Keratinocyte (primary cell): ENCODE results near the gene P4HA3. TPM values are rescaled to one million over a fixed set of nuclear protein-coding genes. Genes with fewer than 3 reads are reported as not detected.

Experiments used
- DNase-seq: peaks from one replicate; pipeline ENCODE4 v3.0.0-alpha.2; 2011; ENCODE audit warnings: low read depth, missing footprints, low spot score
- FAIRE-seq: peaks from 2 replicates; lab custom pipeline; 2011; peaks lifted over from hg19 to GRCh38; lab: Jason Lieb, UNC
- H2AFZ ChIP-seq: 2 replicates; pipeline ENCODE4 v1.6.0; 2012; ENCODE audit warnings: low read length, control low read depth, inconsistent platforms; ENCODE audit not compliant: control insufficient read depth
- H3K27ac ChIP-seq: 2 replicates; pipeline ENCODE4 v1.5.1; 2011; ENCODE audit warnings: low read length; ENCODE audit not compliant: control insufficient read depth, insufficient read depth
- H3K27me3 ChIP-seq: 3 replicates; pipeline ENCODE4 v1.6.0; 2011; ENCODE audit warnings: low read length; ENCODE audit not compliant: control insufficient read depth, insufficient read depth; ENCODE audit errors: extremely low read depth
- H3K36me3 ChIP-seq, 2 experiments: 2 replicates in 1 of 2; 3 replicates in 1 of 2; pipeline ENCODE4 v1.5.1; 2011; ENCODE audit warnings: low read length in 2 of 2, mild to moderate bottlenecking in 1 of 2; ENCODE audit not compliant: control insufficient read depth in 2 of 2, insufficient read depth in 2 of 2; ENCODE audit errors: extremely low read depth in 1 of 2
- H3K4me1 ChIP-seq: 3 replicates; pipeline ENCODE4 v1.5.1; 2011; ENCODE audit warnings: low read length; ENCODE audit not compliant: control insufficient read depth, insufficient read depth; ENCODE audit errors: extremely low read depth
- H3K4me2 ChIP-seq: 3 replicates; pipeline ENCODE4 v1.6.0; 2011; ENCODE audit warnings: low read depth, low read length; ENCODE audit not compliant: control insufficient read depth, insufficient read depth; ENCODE audit errors: extremely low read depth
- H3K4me3 ChIP-seq, 3 experiments: fragments of 200-600 bp in 1 of 3; sonication (generic) in 1 of 3; 2 replicates in 2 of 3; 3 replicates in 1 of 3; pipeline ENCODE4 v1.5.1; 2011 to 2016; ENCODE audit warnings: low read length in 3 of 3, mild to moderate bottlenecking in 3 of 3, control low read depth in 2 of 3, inconsistent platforms in 1 of 3, low read depth in 1 of 3, mixed read lengths in 1 of 3, mixed run types in 1 of 3, moderate library complexity in 1 of 3; ENCODE audit not compliant: control insufficient read depth in 2 of 3, insufficient read depth in 2 of 3; ENCODE audit errors: extremely low read depth in 1 of 3
- H3K79me2 ChIP-seq: 2 replicates; pipeline ENCODE4 v1.6.0; 2012; ENCODE audit warnings: low read length; ENCODE audit not compliant: control insufficient read depth, insufficient read depth
- H3K9ac ChIP-seq: 3 replicates; pipeline ENCODE4 v1.6.0; 2011; ENCODE audit warnings: low read length; ENCODE audit not compliant: control insufficient read depth, insufficient read depth; ENCODE audit errors: extremely low read depth
- H3K9me1 ChIP-seq: 3 replicates; pipeline ENCODE4 v1.6.0; 2011; ENCODE audit warnings: low read length; ENCODE audit not compliant: control insufficient read depth, insufficient read depth; ENCODE audit errors: extremely low read depth
- H3K9me3 ChIP-seq: 2 replicates; pipeline ENCODE4 v1.5.1; 2012; ENCODE audit warnings: low read depth, low read length; ENCODE audit not compliant: control insufficient read depth
- H4K20me1 ChIP-seq: 3 replicates; pipeline ENCODE4 v1.6.0; 2011; ENCODE audit warnings: low read length; ENCODE audit not compliant: control insufficient read depth, insufficient read depth; ENCODE audit errors: extremely low read depth
- EZH2 ChIP-seq: IDR thresholded peaks from one replicate; pipeline ENCODE4 v1.6.1; 2012; ENCODE audit warnings: inconsistent platforms, mild to moderate bottlenecking, low read length, moderate library complexity
- dilution Hi-C: fragments of 300-500 bp; cut with MboI; formaldehyde crosslinking; loops from one replicate; pipeline ENCODE4 v1.7.0; 2020; ENCODE audit warnings: low sequenced_read_pairs; ENCODE audit not compliant: extremely low pct_ligation_motif_present
- polyA plus RNA-seq, 5 experiments: library from polyadenylated mRNA; depleted of rRNA in 3 of 5; stranded (reverse) in 3 of 5; stranded (forward) in 1 of 5; unstranded in 1 of 5; fragments of >200 nt; gene quantifications; 1 replicate in 1 of 5; 2 replicates in 3 of 5; 3 replicates in 1 of 5; pipeline versions ENCODE4 v1.2.1 to v1.2.3, GENCODE V29; 2011 to 2012; ENCODE audit warnings: missing spikeins in 2 of 5, low read depth in 1 of 5, low replicate concordance in 1 of 5
- TF ChIP-seq, protein P1 (sequence below), 3 experiments: IDR thresholded peaks in 1 of 3; conservative IDR thresholded peaks in 1 of 3; optimal IDR thresholded peaks in 1 of 3; 2 replicates in 2 of 3; 3 replicates in 1 of 3; pipeline versions ENCODE3 to v1.5.1; 2011; ENCODE audit warnings: low read length in 3 of 3, mild to moderate bottlenecking in 3 of 3, moderate library complexity in 2 of 3, control low read depth in 1 of 3, inconsistent platforms in 1 of 3; ENCODE audit not compliant: insufficient read depth in 2 of 3; ENCODE audit errors: extremely low read depth in 1 of 3

P4HA3 gene
- polyA plus RNA-seq, 1 donor (not counting 4 experiments of a cell fraction or from before 2014, with no cell fraction given): 0.14 TPM

DNA sequence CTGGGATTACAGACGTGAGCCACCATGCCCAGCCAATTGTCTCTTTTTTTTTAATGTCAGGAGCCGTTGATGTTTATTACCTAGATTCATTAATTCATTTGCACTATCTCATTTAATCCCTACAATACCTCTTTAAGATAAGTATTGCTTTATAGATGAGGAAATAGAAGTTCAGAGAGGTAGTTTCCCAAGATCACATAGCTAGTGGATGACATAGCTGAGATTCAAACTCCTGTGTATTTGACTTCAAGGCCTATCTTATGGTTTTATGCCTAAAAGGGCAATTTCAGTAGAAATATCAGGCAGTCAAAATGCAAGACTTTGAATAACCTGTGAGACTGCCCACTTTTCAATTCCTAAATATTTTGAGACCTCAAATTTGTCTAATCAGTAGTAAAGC, 73.9 kb downstream of the P4HA3 start:
- FAIRE-seq (no peak), DNase-seq (no peak)
- Histone ChIP-seq H2AFZ (no peak overlapping the region), H3K9me1 (no peaks in the 10 kb centered on the region), H3K79me2 (no peaks in the 10 kb centered on the region), H3K9ac (no peak overlapping the region), H4K20me1 (no peaks in the 10 kb centered on the region), H3K36me3 (peaks cover 6 to 13% of the 10 kb centered on the region in 2 experiments), H3K9me3 (no peaks in the 10 kb centered on the region), H3K4me2 (no peak overlapping the region), H3K27ac (no peak overlapping the region), H3K4me3 (no peak overlapping the region), H3K4me1 (no peaks in the 10 kb centered on the region), H3K27me3 (no peaks in the 10 kb centered on the region)
- dilution Hi-C loops: no loop called here
- TF ChIP-seq, protein P1, sequence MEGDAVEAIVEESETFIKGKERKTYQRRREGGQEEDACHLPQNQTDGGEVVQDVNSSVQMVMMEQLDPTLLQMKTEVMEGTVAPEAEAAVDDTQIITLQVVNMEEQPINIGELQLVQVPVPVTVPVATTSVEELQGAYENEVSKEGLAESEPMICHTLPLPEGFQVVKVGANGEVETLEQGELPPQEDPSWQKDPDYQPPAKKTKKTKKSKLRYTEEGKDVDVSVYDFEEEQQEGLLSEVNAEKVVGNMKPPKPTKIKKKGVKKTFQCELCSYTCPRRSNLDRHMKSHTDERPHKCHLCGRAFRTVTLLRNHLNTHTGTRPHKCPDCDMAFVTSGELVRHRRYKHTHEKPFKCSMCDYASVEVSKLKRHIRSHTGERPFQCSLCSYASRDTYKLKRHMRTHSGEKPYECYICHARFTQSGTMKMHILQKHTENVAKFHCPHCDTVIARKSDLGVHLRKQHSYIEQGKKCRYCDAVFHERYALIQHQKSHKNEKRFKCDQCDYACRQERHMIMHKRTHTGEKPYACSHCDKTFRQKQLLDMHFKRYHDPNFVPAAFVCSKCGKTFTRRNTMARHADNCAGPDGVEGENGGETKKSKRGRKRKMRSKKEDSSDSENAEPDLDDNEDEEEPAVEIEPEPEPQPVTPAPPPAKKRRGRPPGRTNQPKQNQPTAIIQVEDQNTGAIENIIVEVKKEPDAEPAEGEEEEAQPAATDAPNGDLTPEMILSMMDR (optimal IDR thresholded peaks at IDR 0.05 in 1 of 3, IDR thresholded peaks at IDR 0.05 in 1 of 3, conservative IDR thresholded peaks at IDR 0.05 in 1 of 3; ENCODE audit: extremely low read depth in 1 of 3, insufficient read depth in 2 of 3, low read length in 3 of 3): no peak
- TF ChIP-seq EZH2: no peak

DNA sequence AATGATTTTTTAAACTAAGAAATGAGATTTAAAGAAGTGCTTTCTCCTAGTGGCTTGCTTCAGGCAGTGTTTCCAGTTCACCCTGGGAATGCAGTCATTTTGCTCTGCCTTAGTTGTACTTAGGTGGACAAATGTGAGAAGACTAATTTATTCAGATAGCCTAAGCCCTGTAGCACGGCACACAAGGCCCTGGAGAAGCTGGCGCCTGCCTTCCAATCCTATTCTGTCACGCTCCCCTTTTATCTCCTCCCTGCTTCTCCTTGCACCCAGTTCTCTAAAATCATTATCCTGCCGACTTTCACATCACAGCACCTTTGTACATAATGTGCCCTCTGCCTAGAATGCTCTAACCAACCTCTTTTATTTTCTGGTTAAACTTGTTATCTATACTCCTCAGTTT, 76.3 kb downstream of the P4HA3 start:
- FAIRE-seq (no peak), DNase-seq (no peak)
- Histone ChIP-seq H3K9ac (no peak overlapping the region), H3K27ac (no peak overlapping the region), H4K20me1 (no peaks in the 10 kb centered on the region), H3K9me1 (no peaks in the 10 kb centered on the region), H2AFZ (no peak overlapping the region), H3K4me3 (no peak overlapping the region), H3K4me1 (no peaks in the 10 kb centered on the region), H3K9me3 (no peaks in the 10 kb centered on the region), H3K4me2 (no peak overlapping the region), H3K36me3 (peaks cover 8 to 12% of the 10 kb centered on the region in 2 experiments), H3K27me3 (no peaks in the 10 kb centered on the region), H3K79me2 (no peaks in the 10 kb centered on the region)
- TF ChIP-seq, protein P1 (optimal IDR thresholded peaks at IDR 0.05 in 1 of 3, IDR thresholded peaks at IDR 0.05 in 1 of 3, conservative IDR thresholded peaks at IDR 0.05 in 1 of 3; ENCODE audit: extremely low read depth in 1 of 3, insufficient read depth in 2 of 3, low read length in 3 of 3): no peak
- TF ChIP-seq EZH2: no peak
- dilution Hi-C loops: no loop called here
